GM12801 (cell line): ENCODE data around the gene IGFBP6.

Experiments
- TF ChIP-seq, protein P1 (sequence below): IDR thresholded peaks from one replicate; pipeline ENCODE4 v1.5.1; 2011; ENCODE audit warnings: control low read depth; ENCODE audit not compliant: insufficient read length; ENCODE audit errors: extremely low read depth

IGFBP6 gene

DNA sequence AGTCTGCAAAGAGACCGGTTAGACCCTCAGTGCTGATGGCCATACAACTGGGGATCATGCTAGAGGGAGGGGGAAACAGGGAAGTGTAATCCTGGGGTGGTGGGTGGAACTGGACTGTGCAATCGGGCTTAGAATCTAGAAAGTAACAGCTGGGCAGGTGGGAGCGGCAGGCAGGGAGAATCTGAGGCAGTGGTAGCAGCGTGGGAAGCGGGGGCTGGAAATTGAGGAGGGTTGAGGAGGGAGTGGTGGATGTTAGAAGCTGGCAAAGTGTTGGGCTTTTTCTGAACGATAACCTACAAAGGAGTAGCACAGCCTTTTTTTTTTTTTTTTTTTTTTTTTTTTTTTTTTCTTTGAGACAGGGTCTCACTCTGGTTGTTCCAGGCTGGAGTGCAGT is 3.1 kb upstream of the IGFBP6 start:
- TF ChIP-seq, protein P1, sequence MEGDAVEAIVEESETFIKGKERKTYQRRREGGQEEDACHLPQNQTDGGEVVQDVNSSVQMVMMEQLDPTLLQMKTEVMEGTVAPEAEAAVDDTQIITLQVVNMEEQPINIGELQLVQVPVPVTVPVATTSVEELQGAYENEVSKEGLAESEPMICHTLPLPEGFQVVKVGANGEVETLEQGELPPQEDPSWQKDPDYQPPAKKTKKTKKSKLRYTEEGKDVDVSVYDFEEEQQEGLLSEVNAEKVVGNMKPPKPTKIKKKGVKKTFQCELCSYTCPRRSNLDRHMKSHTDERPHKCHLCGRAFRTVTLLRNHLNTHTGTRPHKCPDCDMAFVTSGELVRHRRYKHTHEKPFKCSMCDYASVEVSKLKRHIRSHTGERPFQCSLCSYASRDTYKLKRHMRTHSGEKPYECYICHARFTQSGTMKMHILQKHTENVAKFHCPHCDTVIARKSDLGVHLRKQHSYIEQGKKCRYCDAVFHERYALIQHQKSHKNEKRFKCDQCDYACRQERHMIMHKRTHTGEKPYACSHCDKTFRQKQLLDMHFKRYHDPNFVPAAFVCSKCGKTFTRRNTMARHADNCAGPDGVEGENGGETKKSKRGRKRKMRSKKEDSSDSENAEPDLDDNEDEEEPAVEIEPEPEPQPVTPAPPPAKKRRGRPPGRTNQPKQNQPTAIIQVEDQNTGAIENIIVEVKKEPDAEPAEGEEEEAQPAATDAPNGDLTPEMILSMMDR, result no peak

DNA sequence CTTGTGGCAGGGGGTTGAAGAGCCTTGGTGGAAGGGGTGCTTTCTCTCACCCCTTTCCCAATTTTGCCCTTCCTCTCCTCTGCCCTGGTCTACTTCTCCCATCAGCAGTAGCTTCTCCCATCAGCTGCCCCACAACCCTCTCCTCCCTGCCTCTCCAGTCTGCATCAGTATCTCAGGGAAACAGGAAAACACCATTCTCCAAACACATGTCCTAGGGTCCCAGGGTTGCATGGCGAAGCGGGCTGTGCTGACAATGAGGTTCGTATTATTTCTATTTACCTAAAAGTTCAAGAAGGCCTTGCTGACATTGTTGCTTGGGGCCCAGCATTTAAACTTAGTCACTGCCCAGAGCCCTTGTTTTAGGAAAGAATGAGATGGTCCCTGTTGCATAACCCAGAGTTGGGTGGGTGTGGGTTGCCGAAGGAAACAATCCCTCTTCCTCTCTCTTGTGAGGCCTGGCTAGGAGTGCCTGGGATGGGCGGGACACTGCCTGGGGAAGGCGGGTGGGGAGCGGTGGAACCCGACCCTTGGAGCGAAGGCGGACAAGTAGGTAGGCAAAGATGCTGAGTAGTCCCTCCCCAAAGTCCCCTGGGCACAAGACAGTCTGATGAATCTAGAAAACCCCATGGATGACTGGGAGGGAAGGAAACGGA is 1.3 kb upstream of the IGFBP6 start:
- TF ChIP-seq, protein P1, result no peak

DNA sequence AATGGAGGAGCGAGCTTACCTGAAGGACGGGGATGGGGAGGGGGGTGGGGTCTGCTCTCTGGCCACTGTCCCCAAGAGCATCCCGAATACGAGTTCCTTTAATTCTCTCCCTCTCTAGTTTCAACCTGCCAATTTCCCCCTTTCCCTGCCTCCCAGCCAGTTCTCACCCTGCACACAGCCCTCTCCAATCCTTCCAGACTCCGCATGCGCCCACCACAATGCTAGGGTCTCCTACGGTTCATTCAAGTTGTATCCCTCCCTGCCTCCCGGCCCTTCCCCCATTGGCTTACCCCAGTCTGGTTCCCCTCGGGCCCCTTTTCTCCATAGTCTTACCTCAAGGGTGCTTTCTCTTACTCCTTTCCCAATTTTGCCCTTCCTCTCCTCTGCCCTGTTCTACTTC is 708 bp upstream of the IGFBP6 start:
- TF ChIP-seq, protein P1, result no peak

DNA sequence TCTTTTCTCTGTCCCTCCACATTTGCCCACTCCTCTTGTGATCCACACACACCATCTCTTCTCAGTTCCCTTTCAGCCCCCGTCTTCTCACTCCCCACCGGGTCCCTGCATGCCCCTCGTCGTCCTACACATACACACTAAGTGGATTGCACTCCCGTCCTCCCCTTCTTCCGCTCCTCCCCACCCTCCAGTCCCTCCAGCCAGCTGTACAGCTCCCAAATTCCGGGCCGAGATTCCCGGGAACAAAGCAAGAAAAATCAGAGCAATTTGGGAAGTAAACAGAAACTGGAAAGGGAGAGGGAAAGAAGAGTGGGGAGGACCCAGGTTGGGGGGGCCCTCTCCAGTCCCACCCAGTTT is 282 bp upstream of the IGFBP6 start:
- TF ChIP-seq, protein P1, result no peak

DNA sequence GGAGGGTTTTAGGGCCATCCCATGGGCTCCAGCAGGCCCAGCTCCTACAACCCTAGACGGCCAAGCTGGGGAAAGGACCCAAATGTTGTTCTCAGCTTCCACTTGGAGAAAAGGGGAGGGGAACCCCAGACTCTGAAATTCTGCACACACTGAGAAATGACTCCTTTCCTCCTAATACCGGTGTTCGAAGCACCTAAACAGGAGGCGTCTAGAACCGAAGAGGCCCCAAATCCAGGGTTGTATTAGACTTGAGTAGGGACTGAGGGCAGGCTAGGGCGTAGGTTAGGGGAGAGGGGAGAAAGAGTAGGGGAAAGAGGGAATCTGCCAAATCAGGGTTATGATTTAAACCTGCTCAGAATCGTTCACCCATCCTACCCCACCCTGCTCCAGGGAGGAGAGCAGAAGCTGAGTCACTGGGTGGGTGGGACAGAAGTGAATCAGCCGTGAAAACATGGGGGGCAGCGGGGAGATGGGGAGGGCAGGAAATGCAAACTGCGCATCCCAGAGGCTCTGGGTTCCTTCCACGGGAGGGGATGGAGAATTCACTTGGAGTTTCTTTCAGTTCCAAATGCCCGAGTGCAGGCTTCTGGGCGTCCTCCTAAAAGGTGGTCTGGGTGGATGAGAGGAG is 1.0 kb downstream of the IGFBP6 start:
- TF ChIP-seq, protein P1, result no peak

DNA sequence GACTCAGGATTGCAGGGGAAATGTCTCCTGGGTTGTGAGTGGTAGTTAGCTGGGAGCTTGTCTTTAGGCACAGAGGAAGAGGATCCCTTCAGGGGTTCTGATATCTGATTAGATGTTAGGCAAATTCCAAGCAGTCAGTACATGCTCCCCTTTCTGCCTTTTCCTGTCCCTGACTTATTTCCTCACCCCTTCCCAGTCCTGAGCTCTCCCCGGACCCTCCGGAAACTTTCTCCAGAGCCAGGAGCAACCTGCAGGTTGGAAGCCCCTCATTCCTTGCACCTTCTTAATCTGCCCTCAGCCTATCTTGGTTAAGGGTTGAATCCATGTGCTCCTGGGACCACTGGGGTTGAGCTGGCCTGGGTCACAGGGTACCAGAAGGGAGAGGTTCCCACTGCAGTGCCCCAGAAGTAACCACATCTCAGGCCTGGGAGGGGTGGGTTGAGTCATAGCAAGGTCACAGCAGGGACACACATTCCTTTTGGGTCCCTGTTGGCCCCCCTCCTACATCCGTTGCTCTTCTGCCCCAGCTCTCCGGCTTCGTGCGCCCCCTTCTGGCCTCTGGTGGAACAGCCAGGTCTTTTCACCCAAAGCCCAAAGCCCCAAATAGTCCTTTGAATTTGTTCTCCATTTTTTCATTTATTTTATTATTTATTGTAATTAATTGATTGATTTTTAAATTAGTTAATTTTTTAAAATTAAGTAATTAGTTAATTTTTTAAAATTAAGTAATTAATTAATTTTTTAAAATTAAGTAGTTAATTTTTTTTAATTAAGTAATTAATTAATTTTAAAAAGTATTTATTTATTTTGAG is 1.8 kb downstream of the IGFBP6 start:
- TF ChIP-seq, protein P1, result peak; percentile 48

DNA sequence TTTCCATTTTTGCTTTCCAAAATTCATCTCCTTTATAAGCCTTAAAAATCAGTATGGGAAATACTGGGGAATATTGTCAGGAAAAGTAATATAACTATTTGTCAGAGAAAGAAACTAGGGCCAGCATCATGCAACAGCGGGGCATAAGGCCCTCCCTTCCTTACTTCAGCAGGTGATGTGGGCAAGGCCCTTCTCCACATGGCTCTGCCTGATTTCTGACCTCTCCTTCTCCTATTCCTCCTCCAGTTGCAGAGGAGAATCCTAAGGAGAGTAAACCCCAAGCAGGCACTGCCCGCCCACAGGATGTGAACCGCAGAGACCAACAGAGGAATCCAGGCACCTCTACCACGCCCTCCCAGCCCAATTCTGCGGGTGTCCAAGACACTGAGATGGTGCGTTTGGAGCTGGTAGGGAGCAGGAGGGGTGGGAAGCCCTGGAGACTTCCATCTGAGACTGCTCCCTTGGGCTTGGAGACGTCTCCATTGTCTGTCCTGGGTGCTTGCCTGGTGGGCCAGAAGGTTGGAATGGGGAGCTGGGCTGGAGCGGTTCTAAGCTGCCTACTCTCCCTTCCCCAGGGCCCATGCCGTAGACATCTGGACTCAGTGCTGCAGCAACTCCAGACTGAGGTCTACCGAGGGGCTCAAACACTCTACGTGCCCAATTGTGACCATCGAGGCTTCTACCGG is 3.1 kb downstream of the IGFBP6 start:
- TF ChIP-seq, protein P1, result no peak
